ENCODE data around the gene PYCARD.

DNA sequence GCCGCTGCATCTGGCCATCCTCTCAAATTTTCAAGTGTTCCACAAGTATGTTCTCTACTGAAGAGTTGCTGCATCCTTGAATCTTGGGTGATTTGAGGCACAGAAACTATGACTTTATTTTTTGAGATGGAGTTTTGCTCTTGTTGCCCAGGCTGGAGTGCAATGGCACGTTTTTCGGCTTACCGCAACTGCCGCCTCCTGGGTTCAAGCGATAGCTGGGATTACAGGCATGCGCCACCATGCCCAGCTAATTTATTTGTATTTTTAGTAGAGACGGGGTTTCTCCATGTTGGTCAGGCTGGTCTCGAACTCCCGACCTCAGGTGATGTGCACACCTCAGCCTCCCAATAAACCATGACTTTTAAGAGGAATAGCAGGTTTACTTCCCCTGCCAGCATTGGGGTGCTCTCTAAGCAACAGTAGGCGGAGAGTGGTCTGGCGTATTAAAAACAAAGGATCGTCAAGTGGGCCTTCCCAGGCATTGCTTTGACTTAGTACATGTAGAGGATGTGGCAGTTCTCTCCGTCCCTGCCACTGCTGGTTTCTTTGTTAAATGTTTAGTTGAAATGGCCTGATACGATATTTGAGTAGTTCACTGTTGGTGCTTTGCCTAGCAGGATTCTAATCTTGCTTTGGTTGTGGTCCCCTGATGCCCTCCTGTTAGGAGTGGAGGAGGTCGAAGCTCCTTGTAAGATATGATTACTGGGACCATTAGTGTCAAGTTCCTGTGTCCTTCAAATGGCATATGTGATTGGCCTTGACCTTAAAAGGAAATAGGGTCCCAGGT, 9.5 kb downstream of the PYCARD start:
- no peak for TF ChIP-seq ZNF274 (IDR thresholded peaks at IDR 0.05; ENCODE audit: low read depth, low read length)
- no peak for TF ChIP-seq SUZ12 (IDR thresholded peaks at IDR 0.05; ENCODE audit: extremely low read depth, insufficient read depth, insufficient read length)
- no peak for TF ChIP-seq YY1 (IDR thresholded peaks at IDR 0.05; ENCODE audit: insufficient read depth, insufficient read length)

Data from NT2/D1 (cell line).